Measurements from ENCODE around the gene ARL4A. TPM values are rescaled to one million over a fixed set of nuclear protein-coding genes. Genes with fewer than 3 reads are reported as not detected.

ARL4A gene
- total and polyA plus RNA-seq, 9 of the 15 experiments (the other 6 are each of a cell fraction or from before 2014, with no cell fraction given): 118 to 688 (median 172) TPM

DNA sequence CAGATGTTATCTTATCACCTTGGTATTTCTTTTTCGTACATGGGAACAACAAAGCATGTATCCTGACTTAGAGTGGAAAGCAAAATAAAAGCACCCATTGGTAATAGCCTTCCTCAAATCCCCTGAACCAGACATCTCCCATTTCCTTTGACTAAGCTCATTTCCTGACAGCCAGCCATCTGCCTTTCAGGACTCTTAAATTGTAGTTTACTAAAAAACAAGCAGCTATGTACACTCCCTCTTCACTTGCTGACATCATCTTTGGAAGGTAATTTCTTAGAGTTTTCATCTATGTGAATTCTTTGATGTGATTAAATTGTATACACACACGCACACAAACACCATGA is 40.7 kb downstream of the ARL4A start (continued):
- TF ChIP-seq, protein P1, sequence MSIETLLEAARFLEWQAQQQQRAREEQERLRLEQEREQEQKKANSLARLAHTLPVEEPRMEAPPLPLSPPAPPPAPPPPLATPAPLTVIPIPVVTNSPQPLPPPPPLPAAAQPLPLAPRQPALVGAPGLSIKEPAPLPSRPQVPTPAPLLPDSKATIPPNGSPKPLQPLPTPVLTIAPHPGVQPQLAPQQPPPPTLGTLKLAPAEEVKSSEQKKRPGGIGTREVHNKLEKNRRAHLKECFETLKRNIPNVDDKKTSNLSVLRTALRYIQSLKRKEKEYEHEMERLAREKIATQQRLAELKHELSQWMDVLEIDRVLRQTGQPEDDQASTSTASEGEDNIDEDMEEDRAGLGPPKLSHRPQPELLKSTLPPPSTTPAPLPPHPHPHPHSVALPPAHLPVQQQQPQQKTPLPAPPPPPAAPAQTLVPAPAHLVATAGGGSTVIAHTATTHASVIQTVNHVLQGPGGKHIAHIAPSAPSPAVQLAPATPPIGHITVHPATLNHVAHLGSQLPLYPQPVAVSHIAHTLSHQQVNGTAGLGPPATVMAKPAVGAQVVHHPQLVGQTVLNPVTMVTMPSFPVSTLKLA (conservative IDR thresholded peaks at IDR 0.05): peak in 1 of 2 experiments; percentile 7; a peak in 1 of 4 replicates
- no peak for TF ChIP-seq ZBTB1 (CRISPR knock-in tag; IDR thresholded peaks at IDR 0.05; ENCODE audit: borderline replicate concordance, low read depth)
- no peak for TF ChIP-seq ZNF318 (IDR thresholded peaks at IDR 0.05; ENCODE audit: borderline replicate concordance in 1 of 2, low read depth in 1 of 2)
- TF ChIP-seq BRF1 (IDR thresholded peaks at IDR 0.05; ENCODE audit: borderline replicate concordance, extremely low read depth, insufficient read length): no peak
- TF ChIP-seq MCM3 (IDR thresholded peaks at IDR 0.05): no peak
- no peak for TF ChIP-seq SIN3A (IDR thresholded peaks at IDR 0.05; ENCODE audit: borderline replicate concordance in 2 of 2, control insufficient read depth in 1 of 2, low read depth in 2 of 2, low read length in 2 of 2)
- TF ChIP-seq ZNF224 (CRISPR knock-in tag; IDR thresholded peaks at IDR 0.05): no peak
- TF ChIP-seq TSC22D4 (tag; IDR thresholded peaks at IDR 0.05): no peak
- no peak for TF ChIP-seq ARID3A (IDR thresholded peaks at IDR 0.05; ENCODE audit: borderline replicate concordance, low read depth, low read length)
- TF ChIP-seq MTA2 (IDR thresholded peaks at IDR 0.05; ENCODE audit: low read depth): peak; percentile 25; the same call in 1 of the 2 replicates
- TF ChIP-seq NR4A1 (CRISPR knock-in tag; IDR thresholded peaks at IDR 0.05): no peak
- TF ChIP-seq NR4A1 (tag; IDR thresholded peaks at IDR 0.05): peak; percentile 52; the same call in 1 of the 2 replicates
- no peak for TF ChIP-seq NCOA1 (IDR thresholded peaks at IDR 0.05; ENCODE audit: low read depth)
- TF ChIP-seq ZNF583 (CRISPR knock-in tag; IDR thresholded peaks at IDR 0.05): 0 out of 2 replicates have a peak, but pooled peaks have one; percentile 16
- TF ChIP-seq NFIX (CRISPR knock-in tag; IDR thresholded peaks at IDR 0.05; ENCODE audit: low read depth): no peak
- no peak for TF ChIP-seq POLR2H (tag; IDR thresholded peaks at IDR 0.05; ENCODE audit: low read depth)
- no peak for TF ChIP-seq ZNF507 (tag; conservative IDR thresholded peaks at IDR 0.05)
- TF ChIP-seq CHD4 (IDR thresholded peaks at IDR 0.05; ENCODE audit: insufficient read depth, insufficient replicate concordance, low read depth, low read length, poor library complexity, severe bottlenecking): no peak
